NCI-H2196 (cell line): ENCODE data around the gene PRSS21.
A peak's percentile ranks its signal among the peaks of the same experiment; 100 is the strongest.

Experiments used
- DNase-seq: peaks from one replicate; lab custom pipeline; 2025; ENCODE audit not compliant: unreplicated experiment; lab: John Stamatoyannopoulos, UW

Gene PRSS21

GRCh38 chr16:2840914-2841313 lies 23.9 kb downstream of the PRSS21 start:
- no peak for DNase-seq

GRCh38 chr16:2841606-2842339 lies 24.7 kb downstream of the PRSS21 start:
- no peak for DNase-seq

- DNase-seq, result no peak
These were observed 25.4 kb downstream of the PRSS21 start for GRCh38 chr16:2842340-2843000.

GRCh38 chr16:2843526-2843925 lies 26.5 kb downstream of the PRSS21 start:
- DNase-seq, result no peak

GRCh38 chr16:2845116-2845515 lies 28.1 kb downstream of the PRSS21 start:
- no peak for DNase-seq

- DNase-seq, result no peak
These were observed 29.7 kb downstream of the PRSS21 start for GRCh38 chr16:2846511-2847310.

- no peak for DNase-seq
These were observed 32.1 kb downstream of the PRSS21 start for GRCh38 chr16:2848933-2849725.

GRCh38 chr16:2852003-2852730 lies 35.1 kb downstream of the PRSS21 start:
- no peak for DNase-seq

- no peak for DNase-seq
These were observed 35.9 kb downstream of the PRSS21 start for GRCh38 chr16:2852731-2853507.

- no peak for DNase-seq
These were observed 36.6 kb downstream of the PRSS21 start for GRCh38 chr16:2853531-2854073.

- DNase-seq, result no peak
These were observed 37.8 kb downstream of the PRSS21 start for GRCh38 chr16:2854700-2855309.

- DNase-seq, result no peak
These were observed 38.5 kb downstream of the PRSS21 start for GRCh38 chr16:2855536-2855935.

- peak; percentile 51 for DNase-seq
These were observed 39.1 kb downstream of the PRSS21 start for GRCh38 chr16:2856061-2856670.

- DNase-seq, result no peak
These were observed 39.8 kb downstream of the PRSS21 start for GRCh38 chr16:2856686-2857450.

GRCh38 chr16:2857451-2858244 lies 40.6 kb downstream of the PRSS21 start, which contains the start of gene PRSS22:
PRSS22 (minus strand) TSS chr16:2858170; CDS start chr16:2858104, 66 bp downstream.
- peak; percentile 44 for DNase-seq

- peak; percentile 69 for DNase-seq
These were observed 41.4 kb downstream of the PRSS21 start for GRCh38 chr16:2858245-2859025.
